ENCODE measurements around the gene TRIM17. TPM values are rescaled to one million over a fixed set of nuclear protein-coding genes. Genes with fewer than 3 reads are reported as not detected.
A peak's percentile ranks its signal among the peaks of the same experiment; 100 is the strongest.

TRIM17 gene
- polyA plus RNA-seq, 1 of the 3 experiments (the other 2 are of a cell fraction) = 1.6 TPM

- no peak for TF ChIP-seq ZBTB33 (IDR thresholded peaks at IDR 0.05; ENCODE audit: borderline replicate concordance, low read depth)
- no peak for TF ChIP-seq RCOR1 (IDR thresholded peaks at IDR 0.05; ENCODE audit: low read length)
- no peak for TF ChIP-seq MXI1 (IDR thresholded peaks at IDR 0.05; ENCODE audit: low read depth, low read length)
- TF ChIP-seq MAX (IDR thresholded peaks at IDR 0.05; ENCODE audit: low read depth) = no peak
Measured at GRCh38 chr1:228462560-228462959, 45.9 kb upstream of the TRIM17 start (continued).

- Histone ChIP-seq H3K9me3 (no peaks in the 10 kb centered on the region), H3K9ac (no peak overlapping the region), H2AFZ (ENCODE audit: low read depth) (no peak overlapping the region), H3K36me3 (replicated peaks in 1 of 2; ENCODE audit: control insufficient read depth in 1 of 2, insufficient read depth in 2 of 2, low read length in 1 of 2) (no peaks in the 10 kb centered on the region), H3K9me2 (no peaks in the 10 kb centered on the region), H3K4me2 (no peak overlapping the region), H4K20me1 (ENCODE audit: insufficient read depth) (no peaks in the 10 kb centered on the region), H3K79me2 (ENCODE audit: insufficient read depth) (peaks cover 12% of the 10 kb centered on the region), H3K27ac (ENCODE audit: low read depth in 2 of 2, low read length in 1 of 2) (no peak overlapping the region), H3K27me3 (ENCODE audit: insufficient read depth) (no peaks in the 10 kb centered on the region), H3K4me1 (ENCODE audit: control insufficient read depth in 1 of 2, insufficient read depth in 2 of 2, low read depth in 1 of 2, low read length in 1 of 2) (peaks cover 0 to 24% of the 10 kb centered on the region in 2 experiments; a peak in 2 of 4 replicates), H3F3A (replicated peaks; ENCODE audit: insufficient read depth) (peaks cover 36% of the 10 kb centered on the region), H3K4me3 (ENCODE audit: low read depth in 2 of 2, low read length in 1 of 2) (no peak overlapping the region)
- DNase-seq = no peak
- WGBS (ENCODE audit: low lambda C conversion rate) = 76% methylated on average over 2 of the region's 2 CpGs
- CTCF ChIA-PET = interaction anchor here (3.2 kb wide), 1 partner anchor 40 kb away, joined by 13 read pairs; no protein-coding TSS in a partner anchor
- POLR2A ChIA-PET = no interaction called here
- TF ChIP-seq JUND (IDR thresholded peaks at IDR 0.05) (no peak), YY1 (IDR thresholded peaks at IDR 0.05; ENCODE audit: low read depth) (no peak), GABPA (IDR thresholded peaks at IDR 0.05; ENCODE audit: low read depth) (no peak)
Measured at GRCh38 chr1:228460821-228461220, 44.2 kb upstream of the TRIM17 start.

GRCh38 chr1:228459091-228459993 is 42.7 kb upstream of the TRIM17 start:
- H3K79me2 ChIP-seq (ENCODE audit: insufficient read depth) = peaks cover 27% of the 10 kb centered on the region
- H3K4me3 ChIP-seq (ENCODE audit: low read depth in 2 of 2, low read length in 1 of 2) = peak overlapping the region; percentile 78 to 88
- peaks cover 0 to 1% of the 10 kb centered on the region in 2 experiments for H3K36me3 ChIP-seq (replicated peaks in 1 of 2; ENCODE audit: control insufficient read depth in 1 of 2, insufficient read depth in 2 of 2, low read length in 1 of 2)
- H3K9me2 ChIP-seq = no peaks in the 10 kb centered on the region
- H3F3A ChIP-seq (replicated peaks; ENCODE audit: insufficient read depth) = peaks cover 36% of the 10 kb centered on the region
- peak overlapping the region; percentile 81 to 92 for H3K27ac ChIP-seq (ENCODE audit: low read depth in 2 of 2, low read length in 1 of 2)
- WGBS (ENCODE audit: low lambda C conversion rate) = 1% methylated on average over 31 of the region's 41 CpGs
- no peaks in the 10 kb centered on the region for H3K27me3 ChIP-seq (ENCODE audit: insufficient read depth)
- POLR2A ChIA-PET = interaction anchor here (0.7 kb wide), 4 partner anchors 9 to 978 kb away, joined by 3 to 6 read pairs (median 4); no protein-coding TSS in a partner anchor
- H3K4me2 ChIP-seq = peak overlapping the region; percentile 95
- H2AFZ ChIP-seq (ENCODE audit: low read depth) = peak overlapping the region; percentile 72
- H3K4me1 ChIP-seq (ENCODE audit: control insufficient read depth in 1 of 2, insufficient read depth in 2 of 2, low read depth in 1 of 2, low read length in 1 of 2) = peaks cover 0 to 22% of the 10 kb centered on the region in 2 experiments; a peak in 2 of 4 replicates
- no peaks in the 10 kb centered on the region for H3K9me3 ChIP-seq
- DNase-seq = peak; percentile 82
- peak overlapping the region; percentile 68 for H3K9ac ChIP-seq
- H4K20me1 ChIP-seq (ENCODE audit: insufficient read depth) = no peaks in the 10 kb centered on the region
- CTCF ChIA-PET = interaction anchor here (0.7 to 3.2 kb wide), 10 partner anchors 12 to 100 kb away, joined by 3 to 13 read pairs (median 3); no protein-coding TSS in a partner anchor
- no peak for TF ChIP-seq REST (IDR thresholded peaks at IDR 0.05; ENCODE audit: low read depth, low read length)
- no peak for TF ChIP-seq MEF2A (IDR thresholded peaks at IDR 0.05; ENCODE audit: borderline replicate concordance, low read depth)
- TF ChIP-seq NRF1 (IDR thresholded peaks at IDR 0.05; ENCODE audit: low read depth, low read length) = no peak
- peak; percentile 30; the same call in 1 of the 2 replicates for TF ChIP-seq TAF1 (IDR thresholded peaks at IDR 0.05; ENCODE audit: borderline replicate concordance, low read depth, low read length)
- no peak for TF ChIP-seq FOXJ3 (CRISPR knock-in tag; IDR thresholded peaks at IDR 0.05)
- TF ChIP-seq CTCF (IDR thresholded peaks at IDR 0.05) = peak; percentile 75
- TF ChIP-seq GABPA (IDR thresholded peaks at IDR 0.05; ENCODE audit: low read depth) = no peak
- TF ChIP-seq FOXM1 (IDR thresholded peaks at IDR 0.05; ENCODE audit: low read depth) = no peak
- no peak for TF ChIP-seq POLR2AphosphoS5 (IDR thresholded peaks at IDR 0.05; ENCODE audit: low read depth, low read length)
